Measurements from ENCODE around the gene TGM1.
"Not testable (repeated sequence)": the region's sequence is repeated elsewhere in the genome, so short reads cannot be mapped to it uniquely, and the experiment has no call there.

TGM1 gene

GRCh38 chr14:24252289-24253124 is 10.5 kb downstream of the TGM1 start:
- DNase-seq: no peak

- DNase-seq: no peak
These were observed 11.1 kb downstream of the TGM1 start for GRCh38 chr14:24251880-24252288.

- no peak for DNase-seq
These were observed 12.6 kb downstream of the TGM1 start for GRCh38 chr14:24250354-24250753.

- DNase-seq: no peak
These were observed 13.6 kb downstream of the TGM1 start for GRCh38 chr14:24249230-24250021.

DNA sequence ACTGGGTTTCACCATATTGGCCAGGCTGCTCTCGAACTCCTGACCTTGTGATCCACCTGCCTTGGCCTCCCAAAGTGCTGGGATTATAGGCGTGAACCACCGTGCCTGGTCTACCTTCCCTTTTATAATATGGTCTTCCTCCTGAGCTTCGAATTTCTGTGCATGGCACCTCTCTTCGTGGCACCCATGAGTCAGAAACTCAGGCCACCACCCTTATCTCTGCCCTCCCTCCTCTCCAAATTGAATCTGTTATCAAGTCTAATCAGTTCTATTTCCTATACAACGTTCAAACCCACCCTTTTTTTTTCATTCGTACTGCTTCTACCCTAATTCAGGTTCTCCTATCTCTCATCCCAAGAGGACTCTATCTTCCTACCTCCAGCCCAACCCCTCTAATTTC is 15.6 kb downstream of the TGM1 start:
- no peak for DNase-seq

GRCh38 chr14:24246765-24247212 is 16.2 kb downstream of the TGM1 start:
- no peak for DNase-seq

- DNase-seq: not testable (repeated sequence)
These were observed 17.6 kb downstream of the TGM1 start for GRCh38 chr14:24245350-24245749.

DNA sequence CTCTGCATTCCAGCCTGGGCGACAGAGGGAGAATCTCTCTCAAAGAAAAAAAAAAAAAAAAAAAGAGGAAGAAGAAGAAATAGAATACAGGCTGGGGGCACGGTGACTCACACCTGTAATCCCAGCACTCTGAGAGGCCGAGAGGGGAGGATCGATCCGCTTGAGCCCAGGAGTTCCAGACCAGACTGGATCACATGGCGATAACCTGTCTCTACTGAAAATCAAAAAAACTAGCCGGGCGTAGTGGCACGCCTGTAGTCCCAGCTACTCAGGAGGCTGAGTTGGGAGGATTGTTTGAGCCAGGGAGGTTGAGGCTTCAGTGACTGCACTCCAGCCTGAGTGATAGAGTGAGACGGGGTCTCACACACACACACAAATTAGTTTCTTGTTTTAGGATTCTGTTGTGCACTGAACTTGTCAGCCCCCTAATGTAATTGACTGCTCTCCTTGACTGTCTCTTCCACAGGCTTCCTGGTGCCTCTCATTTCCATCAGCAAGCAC is 19.6 kb downstream of the TGM1 start:
- DNase-seq: no peak

GRCh38 chr14:24241829-24242443 is 21.0 kb downstream of the TGM1 start:
- peak; percentile 92 to 97 (median 93) for DNase-seq

GRCh38 chr14:24240110-24240918 is 22.7 kb downstream of the TGM1 start:
- DNase-seq: no peak

GRCh38 chr14:24238527-24239037 is 24.4 kb downstream of the TGM1 start:
- DNase-seq: no peak

DNA sequence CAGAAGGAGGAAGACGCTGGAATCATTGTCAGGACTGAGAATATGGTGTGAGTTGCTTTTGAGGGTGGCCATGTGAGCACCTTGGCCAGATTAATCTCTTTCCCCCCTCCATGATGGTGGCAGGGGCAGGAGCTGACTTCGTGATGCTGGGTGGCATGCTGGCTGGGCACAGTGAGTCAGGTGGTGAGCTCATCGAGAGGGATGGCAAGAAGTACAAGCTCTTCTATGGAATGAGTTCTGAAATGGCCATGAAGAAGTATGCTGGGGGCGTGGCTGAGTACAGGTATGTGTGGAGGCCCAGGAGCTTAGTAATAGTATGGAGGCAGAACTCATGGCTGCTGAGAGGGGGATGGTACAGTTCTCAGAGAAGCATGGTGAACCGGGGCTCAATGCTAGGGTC is 24.9 kb downstream of the TGM1 start:
- no peak for DNase-seq

DNA sequence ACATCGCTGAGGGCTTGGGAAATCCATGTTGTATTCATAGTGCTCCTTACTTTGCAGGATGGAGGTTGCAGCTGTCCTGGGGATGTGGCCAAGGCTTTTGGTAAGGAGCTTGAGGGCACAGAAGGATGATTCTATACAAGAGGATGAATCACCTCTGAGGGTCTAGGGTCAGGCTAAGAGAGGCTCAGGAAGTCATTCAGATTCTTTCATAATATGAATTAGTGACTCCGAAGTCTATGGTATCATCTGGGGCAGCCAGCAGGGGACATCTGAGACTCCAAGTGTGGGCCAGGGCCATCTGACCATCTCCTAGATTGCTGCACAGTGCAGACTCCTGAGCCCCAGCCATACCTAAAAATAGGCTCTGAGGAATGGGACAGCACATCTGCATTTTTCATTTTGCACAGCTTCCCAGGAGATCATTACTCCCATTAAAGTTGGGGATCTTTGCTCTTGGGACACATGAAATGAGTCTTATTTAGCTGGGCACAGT is 25.5 kb downstream of the TGM1 start:
- DNase-seq: no peak

- no peak for DNase-seq
These were observed 26.1 kb downstream of the TGM1 start for GRCh38 chr14:24236689-24237462.

- DNase-seq: no peak
These were observed 26.9 kb downstream of the TGM1 start for GRCh38 chr14:24235804-24236688.

DNA sequence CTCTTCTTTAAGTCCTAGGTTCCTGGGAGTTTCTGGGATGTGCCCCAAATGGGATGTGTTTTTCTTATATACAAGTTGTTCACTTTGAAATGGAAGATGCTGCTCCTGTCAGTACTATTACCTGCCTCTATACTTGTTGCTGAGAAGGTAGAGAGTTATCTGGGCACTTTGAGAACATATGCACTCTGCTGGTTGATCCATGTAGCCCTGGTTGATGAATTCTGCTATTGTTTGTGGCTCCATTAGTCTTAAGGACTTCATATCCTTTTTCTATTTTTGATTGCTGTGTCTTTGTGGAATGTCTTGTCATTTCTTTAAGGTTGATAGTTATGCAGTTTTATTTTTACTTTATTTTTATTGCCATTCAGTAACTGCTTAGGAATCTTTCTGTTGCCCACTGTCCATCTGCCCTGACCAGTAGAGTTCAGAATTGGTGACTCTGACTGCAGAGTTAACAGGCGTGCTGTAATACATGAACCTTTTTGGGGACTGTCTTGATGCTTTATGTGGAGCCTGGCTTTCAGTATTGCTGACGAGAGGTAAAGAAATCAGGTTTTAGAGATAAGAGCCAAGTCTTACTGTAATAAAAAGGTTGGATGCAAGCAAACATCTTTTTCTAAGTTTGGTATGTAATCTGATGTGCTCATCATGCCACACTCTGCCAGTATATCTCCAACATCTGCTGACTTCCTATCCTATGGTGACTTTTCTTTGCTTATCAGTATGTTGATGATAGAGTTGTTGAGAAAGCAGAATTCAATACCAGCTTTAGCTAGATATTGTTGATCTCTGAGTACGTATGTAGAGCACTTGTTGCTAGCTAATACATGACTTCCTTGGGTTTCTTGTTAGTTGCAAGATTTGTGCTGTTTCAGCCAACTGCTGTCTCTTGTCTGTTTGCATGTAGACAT is 28.6 kb downstream of the TGM1 start:
- no peak for DNase-seq

DNA sequence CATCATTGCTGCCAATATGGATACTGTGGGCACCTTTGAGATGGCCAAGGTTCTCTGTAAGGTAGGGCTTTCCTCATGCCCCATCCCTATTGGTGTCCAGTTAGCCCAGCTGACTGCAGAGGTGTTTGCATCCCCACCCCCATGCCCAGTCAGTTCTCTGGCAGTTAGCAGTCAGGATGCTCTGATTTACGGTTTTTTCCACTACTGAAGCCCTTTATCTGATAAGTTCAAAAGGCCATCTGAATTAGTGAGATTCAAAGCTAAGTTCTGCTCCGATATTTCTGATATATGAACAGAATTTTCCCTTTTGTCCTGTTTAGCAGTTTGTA is 29.5 kb downstream of the TGM1 start:
- no peak for DNase-seq

DNA sequence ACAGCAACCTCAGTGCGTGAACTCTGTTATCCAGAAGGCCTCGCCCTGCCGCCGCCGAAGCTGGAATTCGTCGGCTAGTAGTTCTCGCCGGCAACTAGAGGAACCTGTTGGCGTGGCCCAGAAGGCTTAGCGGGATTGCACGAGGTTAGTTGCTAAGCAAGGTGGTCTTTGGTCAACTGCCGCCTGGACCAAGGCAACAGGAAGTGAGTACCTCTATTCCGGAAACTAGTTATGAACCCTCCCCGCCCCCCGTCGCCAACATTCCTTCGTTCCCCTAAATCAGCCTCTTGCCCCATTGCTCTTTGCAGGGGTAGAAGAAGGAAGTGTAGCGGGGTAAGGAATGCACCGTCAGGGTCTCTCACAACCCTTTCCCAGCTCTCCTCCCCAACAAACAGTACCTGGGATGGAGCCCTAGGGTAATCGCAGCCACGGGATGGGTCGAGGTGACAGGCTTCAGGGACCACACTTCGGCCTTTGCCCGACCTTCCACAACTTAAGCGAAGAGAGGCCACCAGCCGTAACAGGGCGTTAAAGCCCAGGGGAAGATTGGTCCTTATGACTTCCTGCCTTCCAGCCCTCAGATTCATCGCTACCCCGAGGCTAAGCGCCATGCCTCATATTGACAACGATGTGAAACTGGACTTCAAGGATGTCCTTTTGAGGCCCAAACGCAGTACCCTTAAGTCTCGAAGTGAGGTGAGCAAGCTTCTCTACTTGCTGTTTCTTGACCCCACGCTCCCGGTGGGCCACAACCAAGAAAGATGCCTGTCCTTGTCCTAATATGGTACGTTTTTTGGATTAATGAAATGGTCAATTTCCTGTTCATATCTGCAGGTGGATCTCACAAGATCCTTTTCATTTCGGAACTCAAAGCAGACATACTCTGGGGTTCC is 30.1 kb downstream of the TGM1 start, which contains the start of gene GMPR2:
GMPR2 (plus strand) TSS at position 285 of the 893 bp plus-strand sequence; CDS start at position 610, 325 bp downstream.
- peak in 1 of 4 experiments; percentile 26 for DNase-seq
